B cell (primary cell): ENCODE results near the gene PRKAB1.

ENCODE experiments used
- CTCF ChIP-seq: fragments of 200-600 bp; IDR thresholded peaks from one replicate; pipeline ENCODE4 v1.8.0; 2022; ENCODE audit warnings: antibody characterized with exemption, mild to moderate bottlenecking
- EZH2 ChIP-seq: IDR thresholded peaks from 2 replicates; pipeline ENCODE4 v1.6.1; 2012; ENCODE audit warnings: borderline replicate concordance, low read depth, mild to moderate bottlenecking, moderate library complexity, low read length; ENCODE audit not compliant: insufficient read depth, poor library complexity, severe bottlenecking

- TF ChIP-seq CTCF (no peak), EZH2 (no peak)
Measured at GRCh38 chr12:119691202-119691810, 23.4 kb downstream of the PRKAB1 start.
